Immature natural killer cell (primary cell): Measurements from ENCODE around the gene RRBP1. TPM values are rescaled to one million over a fixed set of nuclear protein-coding genes. Genes with fewer than 3 reads are reported as not detected.

Source experiments
- DNase-seq, 3 donors: peaks; one replicate each; pipeline ENCODE4 v3.0.0; 2022; ENCODE audit warnings: mixed read lengths in 1 of 3
- H3K27ac Mint-ChIP-seq, 6 donors: one replicate each; pipeline ENCODE4 v1.8.0; 2020; ENCODE audit warnings: mixed read lengths in 6 of 6, mild to moderate bottlenecking in 5 of 6, inconsistent platforms in 4 of 6, moderate library complexity in 3 of 6
- H3K27me3 Mint-ChIP-seq, 3 donors: one replicate each; pipeline ENCODE4 v1.8.0; 2020 to 2021; ENCODE audit warnings: low read depth in 3 of 3, mild to moderate bottlenecking in 3 of 3, mixed read lengths in 3 of 3, moderate library complexity in 3 of 3, inconsistent platforms in 1 of 3
- H3K36me3 Mint-ChIP-seq, 3 donors: one replicate each; pipeline ENCODE4 v1.8.0; 2020; ENCODE audit warnings: mixed read lengths in 3 of 3, inconsistent platforms in 2 of 3, mild to moderate bottlenecking in 2 of 3
- H3K4me1 Mint-ChIP-seq, 2 donors: one replicate each; pipeline ENCODE4 v1.8.0; 2020; ENCODE audit warnings: inconsistent platforms in 2 of 2, mild to moderate bottlenecking in 2 of 2, mixed read lengths in 2 of 2, moderate library complexity in 1 of 2
- H3K4me3 Mint-ChIP-seq, 5 donors: one replicate each; pipeline ENCODE4 v1.8.0; 2020; ENCODE audit warnings: mild to moderate bottlenecking in 5 of 5, mixed read lengths in 5 of 5, inconsistent platforms in 3 of 5, moderate library complexity in 3 of 5
- H3K9me3 Mint-ChIP-seq, 6 donors: one replicate each; pipeline ENCODE4 v1.8.0; 2020; ENCODE audit warnings: mild to moderate bottlenecking in 6 of 6, mixed read lengths in 6 of 6, inconsistent platforms in 4 of 6, moderate library complexity in 3 of 6
- polyA plus RNA-seq, 3 donors: library from polyadenylated mRNA; unstranded; fragments of 300-500 nt; fragmentation: Illumina TruSeq; gene quantifications; one replicate each; pipeline ENCODE4 v1.2.3, GENCODE V29; 2021

The RRBP1 gene
- polyA plus RNA-seq, 3 donors from 2014 or later = 4.1 to 39.0 (median 5.7) TPM

DNA sequence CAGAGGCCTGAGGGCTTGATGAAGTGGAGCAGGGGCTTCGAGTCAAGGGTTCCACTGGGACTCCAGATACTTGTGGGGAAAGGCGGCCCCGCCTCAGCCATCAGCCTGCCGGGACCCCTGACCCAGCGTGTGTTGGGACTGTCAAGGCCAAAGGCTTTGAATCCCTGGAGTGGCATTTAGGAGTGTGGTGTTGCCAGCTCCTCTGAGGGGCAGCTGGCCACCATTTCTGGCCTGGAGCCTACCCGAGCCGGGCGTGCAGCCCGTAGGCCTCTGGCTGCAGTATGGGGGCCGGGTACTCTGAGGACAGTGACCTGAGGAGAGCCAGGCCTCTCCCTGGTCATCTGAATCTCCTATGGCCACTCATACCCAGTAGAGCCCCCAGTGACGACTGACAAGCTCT lies 40.0 kb downstream of the RRBP1 start:
- Mint-ChIP-seq H3K4me1 (peaks cover 4 to 7% of the 10 kb centered on the region in 2 donors), H3K36me3 (peaks cover 0 to 13% (median 0%) of the 10 kb centered on the region in 3 donors), H3K27me3 (peaks cover 0 to 2% (median 1%) of the 10 kb centered on the region in 3 donors), H3K4me3 (no peak overlapping the region), H3K9me3 (no peaks in the 10 kb centered on the region), H3K27ac (no peak overlapping the region)
- DNase-seq = no peak

DNA sequence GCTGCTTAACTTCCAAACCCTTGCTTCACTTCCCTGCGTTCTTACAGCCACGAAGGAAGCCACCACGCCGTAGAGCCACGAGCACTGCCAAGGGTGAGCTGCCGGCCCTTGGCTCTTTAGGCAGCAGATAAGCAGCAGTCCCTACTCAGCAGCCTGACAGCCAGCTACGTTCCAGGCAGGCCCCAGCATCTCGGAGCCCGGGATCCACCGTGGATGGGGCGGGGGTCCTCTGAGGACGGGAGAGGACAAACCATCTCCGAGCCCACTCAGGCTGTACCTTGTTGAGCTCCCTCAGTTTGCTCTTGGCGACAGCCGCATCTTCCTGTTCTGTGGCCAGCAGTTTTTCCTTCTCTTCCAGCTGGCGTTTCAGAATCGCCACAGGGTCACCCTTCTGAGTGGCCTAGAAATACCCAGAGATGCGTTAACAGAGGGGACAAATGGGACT lies 40.5 kb downstream of the RRBP1 start:
- H3K4me3 Mint-ChIP-seq = no peak overlapping the region
- peaks cover 0 to 13% (median 0%) of the 10 kb centered on the region in 3 donors for H3K36me3 Mint-ChIP-seq
- H3K27ac Mint-ChIP-seq = no peak overlapping the region
- DNase-seq = no peak
- peaks cover 0 to 2% (median 1%) of the 10 kb centered on the region in 3 donors for H3K27me3 Mint-ChIP-seq
- H3K9me3 Mint-ChIP-seq = no peaks in the 10 kb centered on the region
- H3K4me1 Mint-ChIP-seq = peaks cover 4% of the 10 kb centered on the region in 2 donors

DNA sequence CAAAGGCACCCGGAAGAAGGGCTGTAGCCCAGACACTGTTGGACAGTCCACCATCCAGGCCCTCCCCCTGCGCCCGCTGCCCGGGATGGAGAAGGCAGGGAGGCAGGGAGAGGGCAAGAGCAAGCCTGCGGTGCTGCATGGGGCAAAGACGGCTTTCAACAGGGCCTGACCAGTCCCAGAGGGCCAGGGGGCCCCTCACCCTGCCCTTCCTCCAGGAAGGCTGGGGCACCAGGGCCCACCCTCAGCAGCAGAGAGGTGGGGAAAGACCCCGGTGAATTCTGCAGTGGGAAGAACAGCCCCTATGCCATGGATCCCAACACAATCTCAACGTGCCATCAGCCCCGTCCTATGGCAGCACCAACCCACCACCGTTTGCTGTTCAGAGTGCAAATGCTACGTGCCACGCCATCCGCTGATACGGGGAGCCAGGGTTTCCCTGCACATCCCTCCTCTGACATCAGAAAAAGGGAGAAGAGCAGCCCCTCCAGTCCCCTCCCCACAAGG lies 41.1 kb downstream of the RRBP1 start:
- no peaks in the 10 kb centered on the region for H3K9me3 Mint-ChIP-seq
- no peak overlapping the region for H3K27ac Mint-ChIP-seq
- peaks cover 2 to 4% of the 10 kb centered on the region in 2 donors for H3K4me1 Mint-ChIP-seq
- peaks cover 0 to 2% (median 1%) of the 10 kb centered on the region in 3 donors for H3K27me3 Mint-ChIP-seq
- DNase-seq = no peak
- H3K4me3 Mint-ChIP-seq = no peak overlapping the region
- H3K36me3 Mint-ChIP-seq = peaks cover 0 to 14% (median 0%) of the 10 kb centered on the region in 3 donors

DNA sequence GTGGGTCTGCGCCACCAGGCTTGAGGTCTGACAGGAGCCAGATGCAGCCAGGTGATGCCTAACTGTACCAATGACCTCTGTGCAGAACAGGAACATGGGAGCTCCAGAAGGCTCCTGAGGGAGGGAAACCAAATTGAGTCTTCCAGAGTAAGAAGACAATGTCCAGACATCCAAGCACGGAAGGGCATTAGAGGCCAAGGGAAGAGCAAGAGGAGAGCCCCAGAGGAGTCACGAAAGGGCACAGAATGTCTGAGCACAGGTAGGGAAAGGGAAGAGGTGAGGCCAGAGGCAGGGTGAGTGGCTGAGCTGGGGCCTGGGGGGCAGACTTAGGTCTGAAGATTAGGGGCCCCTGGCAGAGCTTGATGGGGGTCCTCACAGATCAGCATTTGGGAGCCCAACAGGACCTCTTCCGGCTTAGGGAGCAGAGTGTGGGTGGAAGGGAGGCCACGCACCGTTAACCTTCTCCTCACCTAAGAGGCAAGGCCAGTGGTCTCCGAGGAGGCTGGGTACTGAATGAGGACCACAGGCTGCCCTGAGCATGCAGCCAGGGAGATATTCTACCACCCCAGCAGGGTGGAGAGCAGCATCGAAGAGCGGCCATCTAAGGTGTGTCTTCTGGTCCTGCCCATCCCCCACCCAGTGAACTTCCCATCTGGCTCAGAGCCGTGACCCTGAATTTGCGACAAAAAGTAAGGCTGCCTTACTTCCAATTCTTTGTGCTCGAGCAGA lies 41.7 kb downstream of the RRBP1 start:
- no peak overlapping the region for H3K4me3 Mint-ChIP-seq
- H3K27ac Mint-ChIP-seq = peak overlapping the region in 1 of 6 donors; percentile 12

DNA sequence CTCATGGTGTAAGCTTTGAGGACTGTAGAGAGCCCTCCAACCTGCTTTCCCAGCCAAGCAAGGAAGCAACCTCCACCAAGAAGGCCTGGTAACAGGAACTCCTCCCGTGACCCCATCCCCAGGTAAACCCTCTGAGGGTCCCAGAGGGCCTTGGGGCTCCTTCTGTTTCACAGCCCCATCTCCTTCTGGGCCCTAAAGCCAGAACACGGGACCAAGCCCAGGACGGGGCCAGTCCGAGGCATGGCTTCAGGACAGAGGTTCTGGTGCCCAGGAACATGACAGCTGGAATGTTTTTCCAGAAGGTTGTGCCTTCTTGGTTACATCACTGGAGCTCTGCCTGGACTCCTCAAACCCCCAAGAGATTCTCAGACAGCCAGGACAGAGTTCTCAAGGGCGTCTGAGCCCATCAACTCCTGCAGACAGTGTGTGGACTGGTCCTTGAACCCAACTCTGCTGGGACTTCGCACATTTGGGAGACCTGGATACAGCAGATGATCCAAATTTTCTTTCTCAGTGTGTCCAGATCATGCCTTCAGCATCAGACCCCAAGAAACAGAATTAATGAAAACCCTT lies 43.1 kb downstream of the RRBP1 start:
- no peak overlapping the region for H3K4me3 Mint-ChIP-seq
- H3K27ac Mint-ChIP-seq = no peak overlapping the region
- no peaks in the 10 kb centered on the region for H3K9me3 Mint-ChIP-seq
- peaks cover 0 to 24% (median 0%) of the 10 kb centered on the region in 3 donors for H3K36me3 Mint-ChIP-seq
- DNase-seq = no peak
- H3K4me1 Mint-ChIP-seq = no peaks in the 10 kb centered on the region
- H3K27me3 Mint-ChIP-seq = peaks cover 0 to 2% (median 1%) of the 10 kb centered on the region in 3 donors

More for the DNA sequence above, 41.7 kb downstream of the RRBP1 start:
- peaks cover 0 to 19% (median 0%) of the 10 kb centered on the region in 3 donors for H3K36me3 Mint-ChIP-seq
- no peak for DNase-seq
- peaks cover 0 to 2% (median 1%) of the 10 kb centered on the region in 3 donors for H3K27me3 Mint-ChIP-seq
- H3K9me3 Mint-ChIP-seq = no peaks in the 10 kb centered on the region
- H3K4me1 Mint-ChIP-seq = peaks cover 2 to 4% of the 10 kb centered on the region in 2 donors

DNA sequence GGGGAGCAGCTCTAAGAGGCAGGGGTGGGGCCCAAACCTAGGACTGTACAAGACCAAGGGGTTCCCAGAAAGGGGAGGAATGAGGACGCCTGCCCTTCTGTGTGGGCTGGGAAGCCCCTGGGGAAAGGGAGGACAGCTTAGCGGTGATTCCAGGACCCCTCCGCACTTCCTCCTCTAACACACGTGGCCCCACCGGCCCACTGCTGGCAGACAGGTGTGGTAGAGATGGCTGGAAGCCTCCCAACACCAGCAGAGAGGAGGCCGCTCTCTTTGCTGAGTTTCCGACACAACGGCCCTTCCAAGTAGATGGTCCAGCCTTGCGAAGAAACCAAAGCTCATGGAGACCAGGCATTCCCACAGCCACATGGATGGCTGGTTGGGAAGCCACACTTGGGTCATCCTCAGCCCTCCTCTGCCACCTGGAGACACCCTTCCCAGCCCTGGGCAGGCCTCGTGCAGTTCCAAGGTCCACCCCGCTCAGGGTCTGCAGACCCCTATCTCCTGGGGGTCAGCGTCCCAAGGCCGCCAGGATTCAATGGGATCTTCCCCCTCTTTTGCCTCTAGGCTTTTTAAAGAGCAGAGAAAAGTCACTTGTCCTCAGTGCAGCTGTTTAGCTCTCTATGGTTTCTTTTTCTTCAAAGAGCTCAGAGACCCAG lies 43.9 kb downstream of the RRBP1 start:
- no peak for DNase-seq
- H3K27ac Mint-ChIP-seq = no peak overlapping the region
- H3K36me3 Mint-ChIP-seq = peaks cover 0 to 32% (median 0%) of the 10 kb centered on the region in 3 donors
- no peaks in the 10 kb centered on the region for H3K9me3 Mint-ChIP-seq
- H3K4me3 Mint-ChIP-seq = no peak overlapping the region
- H3K27me3 Mint-ChIP-seq = peaks cover 0 to 2% (median 1%) of the 10 kb centered on the region in 3 donors
- no peaks in the 10 kb centered on the region for H3K4me1 Mint-ChIP-seq

DNA sequence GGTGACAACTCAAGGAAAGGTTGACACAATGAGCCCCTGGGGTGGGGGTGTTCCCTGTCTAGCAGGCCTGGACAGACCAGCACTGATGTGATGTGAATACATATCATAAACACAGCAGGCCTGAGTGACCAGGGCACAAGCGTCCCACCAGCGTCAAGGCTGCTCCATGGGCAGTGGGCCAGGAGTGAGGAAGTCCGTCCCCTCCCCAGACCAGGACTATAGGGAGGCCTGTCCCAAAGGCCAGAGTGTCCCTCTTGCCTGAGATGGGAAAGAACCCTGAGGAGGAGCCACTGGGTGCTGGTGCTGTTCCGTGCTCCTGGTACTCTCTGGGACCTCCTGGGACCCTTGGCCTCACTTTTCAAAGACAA lies 44.6 kb downstream of the RRBP1 start:
- Mint-ChIP-seq H3K4me3 (no peak overlapping the region), H3K9me3 (no peaks in the 10 kb centered on the region), H3K27me3 (peaks cover 0 to 2% (median 1%) of the 10 kb centered on the region in 3 donors), H3K4me1 (no peaks in the 10 kb centered on the region), H3K36me3 (peaks cover 0 to 35% (median 2%) of the 10 kb centered on the region in 3 donors), H3K27ac (no peak overlapping the region)
- no peak for DNase-seq

DNA sequence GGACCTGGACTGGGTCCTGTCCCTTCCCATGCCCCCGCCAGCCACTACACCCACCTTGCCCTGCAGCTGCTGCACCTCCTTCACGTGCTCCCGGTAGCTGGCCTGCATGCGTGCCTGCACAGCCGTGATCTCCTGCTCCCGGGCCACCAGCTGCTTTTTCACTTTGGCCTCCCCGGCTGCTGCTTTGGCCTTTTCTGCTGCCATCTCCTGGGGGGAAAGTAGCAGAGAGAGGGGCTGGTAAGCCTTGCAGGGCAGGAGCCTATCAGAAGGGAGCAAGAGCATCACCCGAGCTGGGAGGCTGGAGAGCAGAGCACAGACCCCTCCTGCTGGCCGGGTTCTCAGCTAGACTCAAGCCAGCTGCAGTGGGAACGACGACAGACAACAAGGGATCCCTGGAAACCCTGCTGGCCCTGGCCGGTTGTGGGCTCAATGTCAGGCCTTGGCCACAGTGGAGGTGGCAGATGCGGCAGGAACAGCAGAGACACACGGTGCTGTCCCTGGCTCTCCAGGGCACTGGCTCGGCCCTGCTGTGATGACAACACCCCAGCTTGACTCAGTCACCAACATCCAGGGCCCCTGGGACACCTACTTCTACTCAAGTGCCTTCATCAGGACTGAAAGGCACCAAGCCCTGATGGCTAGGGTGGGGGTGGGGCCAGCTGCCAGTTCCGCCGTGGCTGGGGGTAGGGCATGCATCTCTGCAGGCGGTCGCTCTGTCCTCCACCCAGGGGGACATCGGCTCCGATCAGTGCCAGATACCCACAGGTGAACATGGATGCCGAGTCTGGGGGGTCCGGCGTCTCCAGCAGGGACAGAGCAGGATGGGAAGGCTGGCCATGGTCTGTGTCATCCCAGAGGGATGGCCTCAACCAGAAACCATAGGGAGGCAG lies 45.3 kb downstream of the RRBP1 start:
- Mint-ChIP-seq H3K9me3 (no peaks in the 10 kb centered on the region), H3K4me1 (no peaks in the 10 kb centered on the region), H3K27ac (peak overlapping the region in 1 of 6 donors; percentile 17), H3K27me3 (peaks cover 0 to 2% (median 1%) of the 10 kb centered on the region in 3 donors), H3K36me3 (peaks cover 0 to 39% (median 4%) of the 10 kb centered on the region in 3 donors), H3K4me3 (no peak overlapping the region)
- no peak for DNase-seq

DNA sequence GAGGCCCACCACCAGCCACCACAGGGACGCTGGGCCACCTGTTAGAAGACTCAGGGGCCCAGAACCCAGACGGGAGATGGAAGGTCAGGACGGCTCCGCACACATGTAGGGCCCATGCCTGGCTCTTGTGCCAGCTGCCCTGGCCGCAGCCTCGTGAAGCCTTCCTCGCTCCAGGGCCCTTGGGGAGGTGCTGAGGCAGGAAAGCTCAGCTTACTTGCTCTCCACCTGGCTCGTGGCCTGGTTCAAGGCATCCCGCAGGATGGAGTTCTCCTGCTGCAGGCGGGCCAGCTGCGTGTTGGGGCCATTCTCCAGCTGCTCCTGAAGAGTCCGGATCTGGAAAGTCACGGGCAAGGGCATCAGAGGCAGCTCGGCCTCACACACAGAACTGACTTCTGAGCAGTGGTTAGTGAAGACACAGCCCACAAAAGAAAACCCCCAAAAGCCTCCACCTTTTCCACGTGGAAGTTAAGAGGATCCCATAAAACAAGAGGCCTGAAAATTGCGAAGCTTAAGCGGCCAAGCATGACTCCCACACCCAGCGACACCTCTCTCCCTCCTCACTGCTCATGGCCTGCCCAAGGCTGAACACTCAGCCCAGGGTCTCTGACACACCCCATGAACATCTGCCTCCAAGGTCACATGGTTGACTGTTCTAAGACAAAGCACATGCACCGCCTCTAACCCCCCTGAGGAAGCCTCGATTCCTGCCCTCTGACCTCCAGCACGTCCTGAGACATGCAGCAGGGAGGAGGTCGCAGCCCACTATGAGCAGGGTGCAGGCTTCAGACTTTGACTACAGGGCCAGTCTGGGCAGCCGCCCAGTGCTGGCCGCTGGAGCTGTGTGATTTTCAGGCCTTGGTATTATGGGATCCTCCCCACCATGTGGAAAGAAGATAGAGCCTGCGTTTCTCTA lies 46.5 kb downstream of the RRBP1 start:
- Mint-ChIP-seq H3K4me3 (no peak overlapping the region), H3K36me3 (peaks cover 0 to 49% (median 4%) of the 10 kb centered on the region in 3 donors), H3K9me3 (no peaks in the 10 kb centered on the region), H3K27me3 (peaks cover 0 to 2% (median 1%) of the 10 kb centered on the region in 3 donors), H3K4me1 (no peaks in the 10 kb centered on the region), H3K27ac (no peak overlapping the region)
- no peak for DNase-seq

DNA sequence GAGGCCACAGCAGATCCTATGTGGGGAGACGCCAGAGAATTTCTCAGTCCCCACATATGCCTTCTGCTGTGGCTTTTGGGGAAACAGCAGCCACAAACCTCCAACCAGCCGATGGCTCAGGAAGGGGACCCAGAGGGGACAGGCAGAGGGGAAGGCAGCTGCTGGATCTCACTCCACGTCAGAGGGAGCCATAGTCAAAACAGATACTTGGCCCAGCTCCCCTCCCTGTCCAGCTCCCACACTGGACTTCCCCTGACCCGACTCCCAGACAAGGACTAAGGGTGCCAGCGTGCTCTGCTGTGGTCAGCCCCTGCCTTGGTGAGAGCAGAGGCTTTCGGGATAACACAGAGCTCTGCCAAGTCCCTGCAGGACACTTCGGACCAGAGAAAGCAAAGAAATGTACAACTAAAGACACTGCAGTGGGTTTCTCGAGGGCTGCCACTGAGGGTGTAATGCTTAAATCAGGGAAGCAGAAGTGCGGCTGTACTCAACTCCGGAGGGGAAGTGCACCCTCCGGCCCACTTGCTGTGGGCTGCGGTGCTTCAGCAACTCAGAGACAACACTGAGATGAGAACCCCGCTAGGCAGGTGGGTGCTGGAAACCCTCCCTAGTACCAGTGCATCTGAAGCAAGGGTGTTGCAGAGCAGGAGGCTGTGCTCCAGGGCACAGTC lies 47.2 kb downstream of the RRBP1 start:
- H3K36me3 Mint-ChIP-seq = peaks cover 4 to 44% (median 4%) of the 10 kb centered on the region in 3 donors
- no peaks in the 10 kb centered on the region for H3K9me3 Mint-ChIP-seq
- H3K4me3 Mint-ChIP-seq = no peak overlapping the region
- no peaks in the 10 kb centered on the region for H3K4me1 Mint-ChIP-seq
- DNase-seq = no peak
- H3K27me3 Mint-ChIP-seq = no peaks in the 10 kb centered on the region
- H3K27ac Mint-ChIP-seq = peak overlapping the region in 1 of 6 donors; percentile 55

DNA sequence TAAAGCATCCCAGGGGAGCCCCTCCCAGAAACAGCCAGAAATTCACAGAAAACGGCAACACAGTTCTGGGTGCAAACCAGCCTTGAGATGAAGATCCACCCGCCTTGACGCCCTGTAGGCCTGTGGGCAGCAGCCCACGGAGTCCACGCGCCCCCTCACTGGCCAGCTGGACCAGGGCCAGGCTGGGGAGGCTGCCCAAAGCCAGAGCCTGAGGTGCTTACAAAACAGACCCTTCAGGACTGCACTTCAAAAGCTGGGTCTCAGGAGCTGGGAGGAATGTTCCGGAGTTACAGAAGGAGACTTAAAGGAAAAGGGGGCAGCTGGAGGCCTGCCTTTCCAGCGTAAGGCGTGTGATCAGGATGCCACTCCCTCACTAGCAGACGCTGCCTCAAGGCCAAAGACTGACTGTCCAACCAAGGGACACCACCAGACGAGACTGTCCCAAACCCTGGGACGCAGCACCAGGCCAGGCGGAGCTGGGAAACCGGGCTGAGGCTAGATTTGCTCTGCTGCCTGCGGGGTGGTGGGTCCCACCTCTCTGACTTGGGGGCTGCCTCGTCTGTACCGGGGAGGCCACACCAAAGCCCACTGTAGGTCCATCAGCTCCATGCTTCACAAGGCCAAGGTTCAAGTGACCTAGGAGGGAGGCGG lies 48.1 kb downstream of the RRBP1 start:
- DNase-seq = no peak
- H3K36me3 Mint-ChIP-seq = peaks cover 4 to 43% (median 4%) of the 10 kb centered on the region in 3 donors
- no peaks in the 10 kb centered on the region for H3K4me1 Mint-ChIP-seq
- no peak overlapping the region for H3K4me3 Mint-ChIP-seq
- H3K9me3 Mint-ChIP-seq = no peaks in the 10 kb centered on the region
- H3K27me3 Mint-ChIP-seq = no peaks in the 10 kb centered on the region
- H3K27ac Mint-ChIP-seq = no peak overlapping the region
